UCSD-AML1 (cell line): Measurements from ENCODE around the gene THADA.

ENCODE experiments used
- DNase-seq: peaks from one replicate; lab custom pipeline; 2025; ENCODE audit not compliant: unreplicated experiment; lab: John Stamatoyannopoulos, UW

The THADA gene

GRCh38 chr2:43258547-43259156 lies 337.2 kb downstream of the THADA start:
- DNase-seq, result no peak

DNA sequence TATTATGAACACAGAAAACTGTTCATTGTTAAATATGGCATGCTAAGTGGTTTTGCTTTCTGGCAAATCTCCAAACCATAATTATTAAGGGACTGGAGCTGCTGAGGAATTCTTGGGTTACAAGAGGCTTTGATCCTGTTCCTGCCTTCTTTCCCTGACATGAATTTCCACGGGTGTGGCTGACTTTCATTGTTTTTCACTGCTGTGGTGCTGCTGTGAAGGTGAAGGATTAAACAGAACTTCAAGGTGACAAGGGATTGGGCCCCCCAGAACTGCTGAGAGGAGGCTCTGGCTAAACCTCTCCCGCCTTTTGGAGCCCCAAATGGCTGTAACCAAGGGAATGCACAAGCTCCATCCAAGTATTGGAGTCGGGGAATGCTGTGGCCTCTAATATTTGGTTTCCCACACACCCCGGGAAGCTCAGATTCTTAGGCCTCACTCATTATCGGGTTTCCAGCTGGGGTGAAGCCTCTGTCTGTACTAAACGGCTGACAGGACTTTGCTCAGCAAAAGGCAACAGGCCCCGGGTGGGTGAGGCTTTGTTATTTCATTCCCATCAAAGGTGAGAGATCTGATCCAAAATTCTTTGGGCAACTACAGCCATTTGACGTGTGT lies 340.4 kb downstream of the THADA start:
- no peak for DNase-seq

DNA sequence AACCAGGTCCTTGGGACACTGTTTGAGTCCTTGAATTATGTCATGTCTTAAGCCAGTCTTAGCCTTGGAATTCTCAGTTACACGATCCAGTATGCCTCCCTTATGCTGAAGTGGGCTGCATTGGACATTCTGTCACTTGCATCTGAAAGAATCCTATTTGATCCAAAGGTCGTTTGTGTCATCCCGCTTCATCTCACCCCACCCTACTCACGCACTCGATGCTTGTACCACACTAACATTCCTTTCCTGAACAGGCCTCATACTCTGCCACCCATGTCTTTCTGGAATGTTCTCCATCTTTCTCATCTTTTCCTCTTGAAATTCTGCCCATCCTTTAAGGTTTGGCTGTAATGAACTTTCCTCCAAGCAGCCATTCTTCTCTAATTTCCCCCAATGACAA lies 341.5 kb downstream of the THADA start:
- no peak for DNase-seq

DNA sequence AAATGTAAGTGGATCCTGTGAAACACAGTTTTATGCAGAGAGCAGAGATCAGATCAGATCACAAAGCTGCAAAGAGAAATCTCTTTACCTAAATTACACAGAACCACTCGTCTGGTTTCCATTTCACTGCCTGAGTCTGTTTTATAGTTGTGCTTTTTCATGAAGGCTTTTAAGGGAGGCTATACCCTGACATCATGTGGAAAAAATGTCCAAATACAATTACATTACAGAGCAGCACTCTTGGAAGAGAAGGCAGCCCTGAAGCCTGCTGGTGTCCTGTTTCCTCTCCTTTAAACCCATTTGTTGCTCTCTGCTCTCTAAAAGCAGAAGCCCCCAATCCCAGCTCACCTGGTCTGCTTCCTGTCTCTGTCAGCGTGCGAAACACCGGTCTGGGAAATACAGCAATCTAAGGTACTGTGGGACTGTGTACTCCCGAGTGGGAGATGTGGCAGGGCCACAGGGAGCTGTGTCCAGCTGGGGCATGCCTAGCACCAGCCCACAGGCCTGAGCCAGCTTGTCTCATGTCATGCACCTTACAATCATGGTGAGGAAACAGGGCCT lies 344.6 kb downstream of the THADA start:
- no peak for DNase-seq

GRCh38 chr2:43250015-43250414 lies 345.8 kb downstream of the THADA start:
- DNase-seq, result no peak

GRCh38 chr2:43248621-43249020 lies 347.2 kb downstream of the THADA start:
- no peak for DNase-seq

DNA sequence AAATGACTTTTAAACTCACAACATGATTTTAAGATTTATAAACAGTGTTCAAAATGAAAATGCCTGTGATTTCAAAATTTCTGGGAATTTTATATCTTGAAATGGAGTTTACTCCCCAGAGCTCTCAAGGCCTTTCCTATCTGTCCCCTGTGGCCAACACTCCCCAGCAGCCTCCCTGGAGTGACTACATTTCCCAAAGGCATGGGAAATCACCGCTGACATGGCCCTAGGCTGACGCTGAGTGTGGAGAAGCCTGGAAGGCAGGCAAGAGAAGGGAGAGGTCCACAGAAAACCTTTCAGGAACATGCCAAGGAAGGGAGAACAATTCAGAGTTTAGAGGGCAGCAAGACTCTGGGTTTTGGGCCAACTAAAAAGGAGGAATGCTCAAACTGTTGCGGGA lies 349.2 kb downstream of the THADA start:
- no peak for DNase-seq

DNA sequence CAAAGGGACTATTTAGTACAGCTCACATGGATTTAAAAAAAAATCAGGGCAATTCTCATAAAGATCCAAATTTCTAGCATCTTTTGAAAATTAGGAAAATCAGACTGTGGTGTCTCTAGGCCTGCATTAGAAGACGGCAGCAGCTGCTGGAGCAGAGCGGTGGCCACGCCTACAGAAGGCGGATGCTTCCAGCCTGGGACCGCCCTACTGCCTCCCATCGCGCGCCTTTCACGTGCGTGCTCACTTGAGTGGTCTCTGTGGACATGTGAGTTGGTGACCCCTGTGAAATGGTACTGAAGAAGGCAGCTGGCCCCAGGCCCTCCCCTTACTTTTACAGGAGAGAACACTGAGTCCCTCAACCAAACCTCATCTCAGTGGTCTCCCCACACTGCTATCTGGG lies 354.3 kb downstream of the THADA start:
- no peak for DNase-seq

GRCh38 chr2:43240766-43241150 lies 355.1 kb downstream of the THADA start:
- DNase-seq, result no peak

GRCh38 chr2:43239981-43240765 lies 355.7 kb downstream of the THADA start:
- DNase-seq, result no peak

- no peak for DNase-seq
These were observed 357.0 kb downstream of the THADA start for GRCh38 chr2:43238813-43239212.

- DNase-seq, result no peak
These were observed 357.7 kb downstream of the THADA start for GRCh38 chr2:43238176-43238575.

GRCh38 chr2:43233218-43234212 lies 362.3 kb downstream of the THADA start:
- DNase-seq, result no peak

DNA sequence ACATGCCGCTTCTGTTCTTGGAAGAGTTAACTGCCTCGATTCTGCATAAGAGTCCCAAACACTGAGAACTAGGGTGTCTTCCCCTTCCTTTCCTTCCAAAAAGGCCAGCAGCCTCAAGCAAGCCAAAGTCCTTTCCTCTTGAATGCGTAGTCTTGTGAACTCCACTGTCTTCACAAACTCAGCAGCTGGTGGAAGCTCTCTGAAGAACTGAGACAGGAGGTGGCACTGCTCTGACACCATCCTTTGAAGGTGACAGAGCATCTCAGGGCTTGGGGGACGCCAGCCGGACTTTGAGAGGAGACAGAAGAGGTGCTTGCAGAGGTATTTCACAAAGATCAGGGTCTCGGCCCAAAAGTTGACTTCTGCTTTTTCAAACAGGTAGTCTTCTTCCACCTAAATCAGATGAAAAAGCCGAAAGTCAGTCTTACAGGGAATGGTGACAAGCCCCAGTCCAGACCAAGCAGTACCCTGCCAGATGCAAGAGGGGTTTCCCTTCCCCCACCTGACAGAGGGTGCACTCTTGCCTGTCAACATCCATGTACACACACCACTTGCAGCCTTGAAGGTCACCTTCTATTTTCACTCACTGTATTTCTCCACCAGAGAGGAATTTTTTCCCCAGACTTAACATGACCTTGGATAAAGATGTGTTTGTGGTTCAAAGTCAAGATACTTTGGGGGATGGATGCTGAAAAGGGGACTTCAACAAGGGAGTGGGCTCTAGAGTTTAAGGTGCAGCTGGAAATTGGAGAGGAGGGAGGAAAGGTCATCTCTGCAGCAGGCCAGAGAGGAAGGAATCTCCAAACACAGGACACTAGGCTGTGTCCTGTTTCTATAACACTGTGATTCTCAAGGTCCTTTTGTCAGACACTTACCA lies 364.6 kb downstream of the THADA start:
- DNase-seq, result no peak

DNA sequence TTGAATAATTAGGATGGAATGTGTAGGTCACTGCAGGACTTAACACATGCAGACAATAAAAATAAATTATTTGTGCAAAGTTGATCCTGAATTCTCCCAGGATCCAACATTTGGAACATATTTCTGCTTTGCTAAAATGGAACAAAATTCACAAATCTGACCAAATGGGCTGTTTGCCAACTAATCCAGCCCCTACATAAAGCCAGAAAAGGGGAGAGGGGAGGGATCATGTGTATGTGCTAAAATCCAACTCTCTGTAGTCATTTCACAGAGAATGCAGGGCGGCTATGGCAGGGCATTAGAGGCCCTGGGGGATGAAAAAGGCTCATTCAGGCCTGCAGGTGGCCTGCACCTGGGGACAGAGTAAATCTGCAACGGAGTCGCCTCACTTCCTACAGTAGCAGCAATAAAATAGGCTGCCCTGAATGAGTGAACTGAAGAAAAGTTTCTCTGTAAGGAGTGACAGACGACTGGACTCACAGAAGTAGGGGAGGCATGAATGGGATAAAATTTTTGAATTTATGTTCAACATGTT lies 365.4 kb downstream of the THADA start:
- no peak for DNase-seq

DNA sequence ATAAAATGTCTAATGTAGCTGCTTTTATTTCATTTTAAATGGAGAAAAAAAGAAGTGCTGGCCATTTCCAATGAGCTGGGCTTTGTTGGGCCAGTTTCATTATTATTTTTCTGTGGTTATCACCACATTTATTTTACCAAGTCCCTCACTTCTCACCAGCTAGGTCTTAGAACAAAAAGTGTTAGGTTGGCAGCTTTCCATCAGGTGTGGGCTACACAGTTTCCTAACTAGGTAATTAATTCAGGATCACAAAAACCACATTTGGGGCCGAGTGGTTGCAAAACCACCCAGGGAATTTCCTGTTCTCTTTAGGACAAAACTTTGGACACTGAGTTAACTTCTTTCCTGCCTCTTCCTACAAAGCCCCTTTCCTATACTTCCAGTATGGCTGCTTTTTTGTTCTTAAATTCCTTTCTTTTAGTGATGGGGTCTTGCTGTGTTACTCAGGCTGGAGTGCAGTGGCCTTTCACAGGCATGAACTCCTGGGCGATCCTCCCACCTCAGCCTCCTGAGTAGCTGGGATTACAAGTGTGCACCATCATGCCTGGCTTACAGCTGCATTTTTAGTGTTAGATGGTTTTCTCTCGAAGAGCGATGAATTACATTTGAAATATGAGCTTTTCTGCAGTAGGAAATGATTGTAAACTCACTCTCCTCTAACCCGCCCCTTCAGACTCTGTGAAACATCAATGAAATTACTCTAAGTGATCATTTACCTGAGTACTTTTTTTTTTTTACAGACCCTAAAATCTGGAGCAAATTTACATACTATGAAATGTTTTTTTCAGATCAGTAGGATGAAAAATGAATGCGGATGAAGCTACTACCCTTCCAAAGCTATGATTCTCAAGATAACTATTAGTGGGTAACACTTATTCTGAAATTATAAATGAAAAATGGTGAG lies 366.8 kb downstream of the THADA start:
- no peak for DNase-seq

DNA sequence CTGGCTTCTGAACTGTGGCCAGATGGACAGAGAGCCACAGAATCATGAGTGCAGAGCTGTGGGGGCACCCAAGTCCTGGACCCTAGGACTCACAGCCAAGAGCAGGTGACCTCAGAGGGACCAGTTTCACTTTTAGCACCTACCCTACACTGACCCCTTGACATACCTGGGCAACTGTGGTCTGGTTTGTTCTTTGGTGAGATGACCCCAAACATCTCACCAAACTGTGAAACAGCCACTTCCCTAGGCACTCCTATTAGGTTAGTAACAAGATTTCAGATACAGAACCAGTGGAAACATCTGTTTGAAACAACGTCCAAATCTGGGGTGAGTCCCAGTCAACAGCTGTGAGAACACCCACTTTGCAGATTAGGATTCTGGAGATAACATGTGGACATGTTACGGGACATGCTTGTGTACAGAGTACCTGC lies 367.5 kb downstream of the THADA start:
- no peak for DNase-seq

- DNase-seq, result no peak
These were observed 368.0 kb downstream of the THADA start for GRCh38 chr2:43227830-43228281.
